NCI-H2196 (cell line): ENCODE results near the gene TROAP.
"Not testable (repeated sequence)": the region's sequence is repeated elsewhere in the genome, so short reads cannot be mapped to it uniquely, and the experiment has no call there.

ENCODE experiments used
- DNase-seq: peaks from one replicate; lab custom pipeline; 2025; ENCODE audit not compliant: unreplicated experiment; lab: John Stamatoyannopoulos, UW

The TROAP gene, protein sequence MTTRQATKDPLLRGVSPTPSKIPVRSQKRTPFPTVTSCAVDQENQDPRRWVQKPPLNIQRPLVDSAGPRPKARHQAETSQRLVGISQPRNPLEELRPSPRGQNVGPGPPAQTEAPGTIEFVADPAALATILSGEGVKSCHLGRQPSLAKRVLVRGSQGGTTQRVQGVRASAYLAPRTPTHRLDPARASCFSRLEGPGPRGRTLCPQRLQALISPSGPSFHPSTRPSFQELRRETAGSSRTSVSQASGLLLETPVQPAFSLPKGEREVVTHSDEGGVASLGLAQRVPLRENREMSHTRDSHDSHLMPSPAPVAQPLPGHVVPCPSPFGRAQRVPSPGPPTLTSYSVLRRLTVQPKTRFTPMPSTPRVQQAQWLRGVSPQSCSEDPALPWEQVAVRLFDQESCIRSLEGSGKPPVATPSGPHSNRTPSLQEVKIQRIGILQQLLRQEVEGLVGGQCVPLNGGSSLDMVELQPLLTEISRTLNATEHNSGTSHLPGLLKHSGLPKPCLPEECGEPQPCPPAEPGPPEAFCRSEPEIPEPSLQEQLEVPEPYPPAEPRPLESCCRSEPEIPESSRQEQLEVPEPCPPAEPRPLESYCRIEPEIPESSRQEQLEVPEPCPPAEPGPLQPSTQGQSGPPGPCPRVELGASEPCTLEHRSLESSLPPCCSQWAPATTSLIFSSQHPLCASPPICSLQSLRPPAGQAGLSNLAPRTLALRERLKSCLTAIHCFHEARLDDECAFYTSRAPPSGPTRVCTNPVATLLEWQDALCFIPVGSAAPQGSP

GRCh38 chr12:49322708-49323523, at the start of gene TROAP:
Gene TROAP, plus strand, starts transcription at chr12:49323255. Its CDS starts 354 bp downstream, at chr12:49323609.
- peak; percentile 99 for DNase-seq

- no peak for DNase-seq
These were observed 49.2 kb upstream of the TROAP start for GRCh38 chr12:49273726-49274395.

- no peak for DNase-seq
These were observed 48.5 kb upstream of the TROAP start for GRCh38 chr12:49274396-49275069.

- no peak for DNase-seq
These were observed 46.5 kb upstream of the TROAP start for GRCh38 chr12:49276304-49277290.

GRCh38 chr12:49277466-49277865, 45.6 kb upstream of the TROAP start:
- DNase-seq = no peak

GRCh38 chr12:49279706-49280159, 43.3 kb upstream of the TROAP start:
- peak; percentile 36 for DNase-seq

- DNase-seq = not testable (repeated sequence)
These were observed 42.5 kb upstream of the TROAP start for GRCh38 chr12:49280545-49280944.

DNA sequence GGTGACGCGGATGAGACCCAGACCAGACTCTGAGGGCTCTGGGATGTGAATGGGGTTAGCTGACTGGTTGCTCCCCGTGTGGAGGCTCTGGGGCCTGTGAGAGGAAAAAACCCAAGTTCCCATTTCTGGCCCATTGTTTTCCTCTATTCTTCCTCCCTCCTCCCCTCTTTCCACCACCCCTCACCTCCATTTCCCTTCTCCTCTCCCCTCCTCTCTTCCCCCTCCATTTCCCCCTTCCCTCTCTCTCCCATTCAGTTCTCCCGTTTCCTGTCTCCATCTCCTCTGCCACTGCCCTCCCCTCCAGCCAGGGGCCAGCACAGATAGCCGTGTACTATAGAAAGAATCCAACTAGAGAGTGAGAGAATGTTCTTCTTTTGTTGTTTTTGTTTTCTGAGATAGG, 40.8 kb upstream of the TROAP start:
- no peak for DNase-seq

DNA sequence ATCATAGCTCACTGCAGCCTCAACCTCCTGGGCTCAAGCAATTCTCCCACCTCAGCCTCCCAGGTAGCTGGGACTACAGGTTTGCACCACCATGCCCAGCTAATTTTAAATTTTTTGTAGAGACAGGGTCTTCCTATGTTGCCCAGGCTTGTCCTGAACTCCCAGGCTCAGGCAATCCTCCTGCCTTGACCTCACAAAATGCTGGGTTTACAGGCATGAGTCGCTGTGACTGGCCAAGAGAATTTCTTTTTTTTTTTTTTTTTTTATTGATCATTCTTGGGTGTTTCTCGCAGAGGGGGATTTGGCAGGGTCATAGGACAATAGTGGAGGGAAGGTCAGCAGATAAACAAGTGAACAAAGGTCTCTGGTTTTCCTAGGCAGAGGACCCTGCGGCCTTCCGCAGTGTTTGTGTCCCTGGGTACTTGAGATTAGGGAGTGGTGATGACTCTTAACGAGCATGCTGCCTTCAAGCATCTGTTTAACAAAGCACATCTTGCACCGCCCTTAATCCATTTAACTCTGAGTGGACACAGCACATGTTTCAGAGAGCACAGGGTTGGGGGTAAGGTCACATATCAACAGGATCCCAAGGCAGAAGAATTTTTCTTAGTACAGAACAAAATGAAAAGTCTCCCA, 40.2 kb upstream of the TROAP start:
- DNase-seq = not testable (repeated sequence)

- no peak for DNase-seq
These were observed 39.3 kb upstream of the TROAP start for GRCh38 chr12:49283541-49284429.

GRCh38 chr12:49284672-49285071, 38.4 kb upstream of the TROAP start:
- no peak for DNase-seq

- DNase-seq = no peak
These were observed 35.2 kb upstream of the TROAP start for GRCh38 chr12:49287876-49288275.

DNA sequence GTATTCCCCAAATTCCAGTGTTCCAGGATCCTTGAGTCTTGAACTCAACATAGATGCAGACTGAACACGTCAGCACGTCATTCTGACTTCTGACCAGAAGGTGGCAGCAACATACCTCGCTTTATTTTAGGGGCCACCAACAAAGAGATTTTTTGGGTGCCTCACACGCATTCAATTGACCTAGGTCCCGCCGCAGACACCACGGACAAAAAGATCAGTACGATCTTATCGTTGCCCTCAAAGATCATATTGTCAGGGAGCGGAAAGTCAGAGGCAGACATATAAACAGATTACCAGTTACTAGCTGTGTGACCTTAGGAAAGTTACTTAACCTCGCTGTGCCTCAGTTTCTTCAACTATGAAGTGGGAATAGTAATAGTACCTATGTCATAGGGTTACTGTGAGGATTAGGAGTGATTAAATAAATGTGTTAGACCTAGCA, 34.6 kb upstream of the TROAP start:
- DNase-seq = peak; percentile 52

DNA sequence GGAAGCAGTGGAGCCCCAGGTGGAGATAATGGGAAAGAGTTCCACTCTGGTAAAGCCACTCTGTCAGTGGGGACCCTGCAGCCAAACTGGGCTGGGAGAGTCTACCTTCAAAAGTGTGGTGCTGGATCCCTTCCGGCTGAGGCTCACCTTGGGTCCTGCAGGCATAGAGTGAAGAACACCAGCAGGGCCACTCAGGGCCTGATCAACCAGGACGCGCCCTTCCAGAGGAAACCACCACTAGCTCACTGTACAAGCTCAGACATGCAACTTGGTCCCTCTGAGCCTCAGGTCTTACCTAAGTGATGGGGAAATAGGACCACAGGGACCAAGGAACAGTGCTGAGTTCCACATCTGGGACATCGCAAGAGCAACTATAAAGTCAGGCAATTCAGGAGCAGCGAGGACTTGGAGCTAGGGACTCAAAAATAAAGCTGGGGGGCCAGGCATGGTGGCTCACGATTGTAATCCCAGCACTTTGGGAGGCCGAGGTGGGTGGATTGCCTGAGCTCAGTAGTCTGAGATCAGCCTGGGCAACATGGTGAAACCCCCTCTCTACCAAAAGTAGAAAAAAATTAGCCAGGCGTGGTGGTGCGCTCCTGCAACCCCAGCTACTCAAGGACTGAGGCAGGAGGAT, 34.0 kb upstream of the TROAP start:
- DNase-seq = no peak

- DNase-seq = peak; percentile 48
These were observed 30.4 kb upstream of the TROAP start for GRCh38 chr12:49292729-49293055.

DNA sequence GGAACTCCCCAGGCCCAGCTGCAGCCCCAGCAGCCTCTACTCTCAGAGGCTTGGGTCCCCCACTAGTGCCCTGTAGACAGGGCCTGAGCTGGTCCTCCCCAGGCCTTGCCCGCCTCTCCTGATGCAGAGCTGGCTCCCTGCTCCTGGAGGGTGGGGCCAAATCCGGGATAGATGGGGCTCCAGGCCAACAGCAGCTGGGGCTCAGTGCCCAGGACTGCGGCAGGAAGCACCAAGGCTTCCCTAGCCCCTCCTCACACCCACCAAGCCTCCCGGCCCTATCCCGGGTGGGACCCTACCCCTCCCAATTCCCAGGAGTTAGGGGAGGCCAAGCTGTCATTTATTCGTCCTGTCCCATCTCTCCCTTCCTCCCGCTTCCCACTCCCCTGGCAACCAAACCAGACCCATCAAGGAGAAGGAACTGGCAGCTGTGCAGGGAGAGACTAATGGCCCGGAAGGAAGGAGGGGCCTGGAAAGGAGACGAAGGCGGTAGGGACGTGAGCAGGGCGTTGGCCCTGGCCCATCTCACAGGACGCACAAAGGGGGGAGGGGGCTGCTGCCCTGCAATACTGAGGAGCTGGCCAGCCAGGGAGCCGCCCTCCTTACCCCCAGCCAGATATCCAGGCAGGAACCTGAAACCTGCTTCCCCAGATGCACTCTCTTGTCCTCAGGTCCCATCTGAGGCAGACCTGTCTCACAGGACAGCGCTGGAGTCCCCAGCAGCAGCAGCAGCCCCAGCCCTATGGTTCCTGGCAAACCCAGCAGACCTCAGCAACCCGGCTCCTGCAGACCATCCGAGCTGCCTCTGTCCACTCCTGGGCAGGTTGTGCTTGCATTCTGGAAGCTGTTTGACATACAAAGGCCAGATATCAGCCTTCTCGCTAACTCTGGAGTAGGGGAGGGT, 29.7 kb upstream of the TROAP start:
- peak; percentile 72 for DNase-seq
